ENCODE measurements around the gene MOK.

DNA sequence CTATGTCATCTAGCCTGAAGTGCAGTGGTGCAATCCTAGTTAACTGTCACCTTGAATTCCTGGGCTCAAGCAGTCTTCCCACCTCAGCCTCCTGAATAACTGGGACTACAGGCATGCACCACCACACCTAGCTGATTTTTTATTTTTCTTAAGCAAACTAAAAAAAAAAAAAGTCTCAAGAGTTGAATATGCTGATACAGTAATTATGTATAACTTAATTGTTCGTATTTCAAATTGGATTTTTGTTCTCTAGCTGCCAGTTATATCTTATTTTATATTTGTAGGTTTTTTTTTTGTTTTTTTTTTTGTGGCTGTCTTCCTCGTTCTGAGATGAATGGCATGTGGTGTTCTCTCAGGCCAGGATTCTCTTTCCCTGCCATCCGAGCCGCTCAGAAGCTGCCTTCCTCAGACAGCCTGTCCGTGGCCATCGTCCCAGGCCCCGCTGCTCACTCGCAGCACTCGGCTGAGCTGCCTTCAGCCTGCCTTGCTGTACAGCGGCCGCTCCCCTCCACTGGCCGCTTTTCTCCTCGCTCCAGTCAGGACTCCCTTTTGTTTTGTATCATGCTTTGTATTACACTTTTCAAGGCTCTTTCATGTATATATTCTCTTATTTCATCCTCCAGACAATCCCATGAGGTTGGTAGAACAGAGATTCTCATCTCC is 112.0 kb downstream of the MOK start:
- TF ChIP-seq POLR2AphosphoS5 (IDR thresholded peaks at IDR 0.05) (no peak), POLR2A (IDR thresholded peaks at IDR 0.05; ENCODE audit: low read depth) (no peak)
